Right forelimb (tissue), 1 donor: Measurements from ENCODE around the gene PARD3.
"Not testable (repeated sequence)": the region's sequence is repeated elsewhere in the genome, so short reads cannot be mapped to it uniquely, and the experiment has no call there.

ENCODE experiments used
- DNase-seq: peaks from one replicate; pipeline ENCODE4 v3.0.0-alpha.2; 2018

PARD3 gene

GRCh38 chr10:34364253-34365037, 450.7 kb downstream of the PARD3 start:
- no peak for DNase-seq

GRCh38 chr10:34360984-34361383, 454.1 kb downstream of the PARD3 start:
- no peak for DNase-seq

GRCh38 chr10:34359435-34359813, 455.7 kb downstream of the PARD3 start:
- no peak for DNase-seq

- DNase-seq: no peak
Observed at GRCh38 chr10:34358729-34359434, 456.2 kb downstream of the PARD3 start.

- DNase-seq: no peak
Observed at GRCh38 chr10:34356463-34356862, 458.6 kb downstream of the PARD3 start.

GRCh38 chr10:34353530-34353929, 461.6 kb downstream of the PARD3 start:
- not testable (repeated sequence) for DNase-seq

- DNase-seq: not testable (repeated sequence)
Observed at GRCh38 chr10:34352599-34353204, 462.4 kb downstream of the PARD3 start.

GRCh38 chr10:34351161-34351560, 463.9 kb downstream of the PARD3 start:
- no peak for DNase-seq

GRCh38 chr10:34348917-34349485, 466.1 kb downstream of the PARD3 start:
- no peak for DNase-seq

- DNase-seq: no peak
Observed at GRCh38 chr10:34348021-34348420, 467.1 kb downstream of the PARD3 start.

GRCh38 chr10:34347131-34347530, 468.0 kb downstream of the PARD3 start:
- no peak for DNase-seq

- no peak for DNase-seq
Observed at GRCh38 chr10:34346516-34347100, 468.5 kb downstream of the PARD3 start.

GRCh38 chr10:34345383-34345782, 469.7 kb downstream of the PARD3 start:
- DNase-seq: no peak

- no peak for DNase-seq
Observed at GRCh38 chr10:34343764-34344163, 471.3 kb downstream of the PARD3 start.

GRCh38 chr10:34341473-34341872, 473.6 kb downstream of the PARD3 start:
- DNase-seq: no peak

GRCh38 chr10:34340934-34341333, 474.2 kb downstream of the PARD3 start:
- DNase-seq: no peak

GRCh38 chr10:34339816-34340553, 475.1 kb downstream of the PARD3 start:
- DNase-seq: no peak

- no peak for DNase-seq
Observed at GRCh38 chr10:34337917-34338316, 477.2 kb downstream of the PARD3 start.

- no peak for DNase-seq
Observed at GRCh38 chr10:34335960-34336690, 479.0 kb downstream of the PARD3 start.

GRCh38 chr10:34334908-34335307, 480.2 kb downstream of the PARD3 start:
- DNase-seq: no peak

GRCh38 chr10:34333513-34333912, 481.6 kb downstream of the PARD3 start:
- DNase-seq: no peak

- no peak for DNase-seq
Observed at GRCh38 chr10:34327184-34327583, 487.9 kb downstream of the PARD3 start.
